Small intestine (tissue), 7 donors: ENCODE data around the gene TMEM120B. TPM values are rescaled to one million over a fixed set of nuclear protein-coding genes. Genes with fewer than 3 reads are reported as not detected.
A peak's percentile ranks its signal among the peaks of the same experiment; 100 is the strongest.

ENCODE experiments used
- DNase-seq, 2 donors: peaks; one replicate each; pipeline versions ENCODE4 v3.0.0 to v3.0.0-alpha.2; 2013
- FAIRE-seq: peaks from 2 replicates; lab custom pipeline; 2012; peaks lifted over from hg19 to GRCh38; lab: Jason Lieb, UNC
- H3K27ac ChIP-seq, 3 donors: one replicate each; pipeline ENCODE4 v1.5.1; 2013; ENCODE audit warnings: low read length in 2 of 3, mild to moderate bottlenecking in 2 of 3, control low read depth in 1 of 3, inconsistent platforms in 1 of 3, low read depth in 1 of 3, moderate library complexity in 1 of 3
- H3K27me3 ChIP-seq, 3 donors: one replicate each; pipeline ENCODE4 v1.6.1; 2013; ENCODE audit warnings: low read length in 3 of 3, inconsistent platforms in 1 of 3; ENCODE audit not compliant: control insufficient read depth in 3 of 3, insufficient read depth in 3 of 3
- H3K36me3 ChIP-seq, 3 donors: one replicate each; pipeline ENCODE4 v1.6.1; 2013; ENCODE audit warnings: low read length in 3 of 3, inconsistent platforms in 1 of 3, low read depth in 1 of 3, mild to moderate bottlenecking in 1 of 3, moderate library complexity in 1 of 3; ENCODE audit not compliant: control insufficient read depth in 3 of 3, insufficient read depth in 2 of 3
- H3K4me1 ChIP-seq, 3 donors: one replicate each; pipeline ENCODE4 v1.6.1; 2013; ENCODE audit warnings: low read length in 2 of 3, inconsistent platforms in 1 of 3, low read depth in 1 of 3, mild to moderate bottlenecking in 1 of 3, moderate library complexity in 1 of 3; ENCODE audit not compliant: control insufficient read depth in 3 of 3, insufficient read depth in 2 of 3
- H3K4me3 ChIP-seq, 3 donors: one replicate each; pipeline ENCODE4 v1.5.1; 2013; ENCODE audit warnings: low read length in 3 of 3, control low read depth in 1 of 3, inconsistent platforms in 1 of 3, low read depth in 1 of 3, mild to moderate bottlenecking in 1 of 3, moderate library complexity in 1 of 3
- H3K9me3 ChIP-seq, 2 donors: one replicate each; pipeline ENCODE4 v1.6.1; 2013; ENCODE audit warnings: low read depth in 1 of 2, low read length in 1 of 2; ENCODE audit not compliant: control insufficient read depth in 2 of 2, insufficient read depth in 1 of 2
- WGBS, 3 donors: extraction: QIAGEN DNeasy Blood & Tissue Kit; methylation state at CpG; one replicate each; pipeline ENCODE4 v1.1.7; 2013; 5-methylcytosine and 5-hydroxymethylcytosine counted together
- polyA plus RNA-seq, 4 donors: library from polyadenylated mRNA; stranded (reverse) in 3 of 4; unstranded in 1 of 4; fragments of 200-250 nt in 3 of 4; fragments of 120-200 nt in 1 of 4; gene quantifications; one replicate each; pipeline versions ENCODE4 v1.2.1 to v1.2.3, GENCODE V29; 2013
- donor health status: healthy with polysubstance abuse.
- donor health status: control.
- donor health status: control.
- donor health status: Bipolar disorder and iron deficiency.
- donor health status: healthy.

The TMEM120B gene
- polyA plus RNA-seq, 4 donors: 2.7 to 11.3 (median 3.6) TPM

DNA sequence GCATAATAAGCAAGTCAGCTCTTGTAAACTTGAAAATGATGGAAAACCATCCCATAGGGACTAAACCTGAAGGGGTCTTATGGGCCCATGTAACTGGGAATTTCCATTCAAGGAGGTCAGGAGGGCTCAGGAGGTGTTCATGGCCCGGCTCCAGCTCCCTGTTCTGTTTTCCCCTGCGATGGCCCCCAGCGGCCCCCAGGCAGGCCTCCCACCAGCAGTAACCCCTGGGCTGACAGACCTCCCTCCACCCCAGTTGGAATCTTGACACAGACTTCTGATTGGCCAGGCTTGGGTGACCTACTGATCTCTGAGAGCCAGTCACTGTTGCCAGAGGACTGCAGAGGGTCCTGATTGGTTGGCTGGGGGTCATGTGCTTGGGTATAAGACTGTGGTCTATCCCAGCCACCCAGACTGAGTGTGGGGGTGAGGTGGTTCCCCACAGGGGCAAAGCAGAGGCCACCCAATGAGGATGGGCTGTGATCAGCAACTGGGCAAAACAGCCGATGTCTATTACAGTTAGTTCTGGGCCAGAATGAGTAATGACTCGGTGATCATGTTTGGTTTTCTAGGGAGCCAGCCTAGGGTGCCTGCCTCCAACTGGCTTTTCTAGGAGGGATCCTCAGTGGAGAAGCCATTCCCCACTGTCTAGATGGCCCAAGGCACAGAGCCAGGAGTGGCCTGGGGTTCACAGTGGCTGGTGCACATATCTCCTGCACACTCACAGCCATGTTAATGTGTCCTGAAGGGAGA, 53.9 kb downstream of the TMEM120B start:
- H3K27ac ChIP-seq: no peak overlapping the region
- 91 to 98% (median 92%) methylated on average over 5 of the region's 5 CpGs for WGBS, 3 donors
- DNase-seq (no peak), FAIRE-seq (no peak)
- peaks cover 0 to 47% (median 0%) of the 10 kb centered on the region in 3 donors for H3K36me3 ChIP-seq
- no peaks in the 10 kb centered on the region for H3K27me3 ChIP-seq
- peaks cover 0 to 29% (median 3%) of the 10 kb centered on the region in 3 donors for H3K4me1 ChIP-seq
- H3K9me3 ChIP-seq: no peaks in the 10 kb centered on the region
- H3K4me3 ChIP-seq: no peak overlapping the region

DNA sequence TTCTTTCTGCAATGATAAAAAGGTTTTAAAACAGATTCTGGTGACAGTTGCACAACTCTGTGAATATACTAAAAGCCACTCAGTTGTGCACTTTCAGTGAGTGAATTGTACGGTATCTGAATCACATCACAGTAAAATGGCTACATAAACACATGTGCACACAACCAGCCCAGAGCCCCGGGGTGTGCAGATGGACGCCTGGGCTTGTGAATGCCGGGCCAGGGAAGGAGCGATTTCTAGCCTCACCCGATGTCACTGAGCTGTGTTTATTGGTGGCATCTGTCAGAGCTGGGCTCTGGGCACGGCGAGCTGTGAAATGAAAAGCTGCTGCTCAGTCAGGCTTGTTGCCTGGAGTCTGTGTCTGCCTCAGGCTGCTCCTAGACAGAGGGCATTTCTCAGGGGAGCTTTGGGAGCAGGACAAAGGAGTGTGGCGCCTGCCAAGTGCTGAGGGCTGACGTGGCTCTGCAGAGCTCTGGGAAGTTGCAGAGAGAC, 55.0 kb downstream of the TMEM120B start:
- WGBS, 3 donors: 70 to 86% (median 80%) methylated on average over 10 of the region's 10 CpGs
- no peaks in the 10 kb centered on the region for H3K27me3 ChIP-seq
- no peak overlapping the region for H3K4me3 ChIP-seq
- FAIRE-seq: no peak
- no peaks in the 10 kb centered on the region for H3K9me3 ChIP-seq
- H3K4me1 ChIP-seq: peaks cover 0 to 32% (median 3%) of the 10 kb centered on the region in 3 donors
- DNase-seq: no peak
- H3K36me3 ChIP-seq: peaks cover 0 to 43% (median 0%) of the 10 kb centered on the region in 3 donors
- H3K27ac ChIP-seq: no peak overlapping the region

DNA sequence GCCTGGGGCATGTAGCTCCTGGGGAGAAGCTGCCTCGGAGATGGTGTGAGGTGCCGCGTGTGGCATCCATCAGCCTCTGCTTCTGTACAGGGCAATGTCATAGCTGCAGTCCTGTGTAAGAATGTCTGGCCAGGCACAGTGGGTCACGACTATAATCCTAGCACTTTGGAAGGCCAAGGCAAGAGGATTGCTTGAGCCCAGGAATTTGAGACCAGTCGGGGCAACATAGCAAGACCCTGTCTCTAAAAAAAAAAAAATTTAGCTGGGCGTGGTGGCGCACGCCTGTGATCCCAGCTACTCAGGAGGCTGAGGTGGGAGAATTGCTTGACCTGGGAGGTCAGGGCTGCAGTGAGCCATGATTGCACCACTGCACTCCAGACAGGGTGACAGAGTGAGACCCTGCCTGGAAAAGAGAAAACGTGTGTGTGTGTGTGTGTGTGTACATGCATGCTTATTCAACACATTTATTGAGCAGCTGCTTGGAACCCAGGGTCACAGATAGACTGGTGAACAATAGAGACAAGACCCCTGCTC, 56.8 kb downstream of the TMEM120B start:
- Histone ChIP-seq H3K4me3 (no peak overlapping the region), H3K9me3 (no peaks in the 10 kb centered on the region), H3K36me3 (peaks cover 0 to 43% (median 0%) of the 10 kb centered on the region in 3 donors), H3K27me3 (no peaks in the 10 kb centered on the region), H3K27ac (peak overlapping the region in 2 of 3 donors; percentile 35 to 84), H3K4me1 (peaks cover 0 to 40% (median 3%) of the 10 kb centered on the region in 3 donors)
- FAIRE-seq (no peak), DNase-seq (no peak)
- WGBS, 3 donors: 88 to 93% (median 90%) methylated on average over 9 of the region's 9 CpGs

- DNase-seq (peak; percentile 91 to 96), FAIRE-seq (no peak)
- Histone ChIP-seq H3K4me3 (no peak overlapping the region), H3K4me1 (peaks cover 0 to 40% (median 3%) of the 10 kb centered on the region in 3 donors), H3K9me3 (no peaks in the 10 kb centered on the region), H3K27ac (peak overlapping the region; percentile 35 to 93 (median 84)), H3K36me3 (peaks cover 0 to 48% (median 0%) of the 10 kb centered on the region in 3 donors), H3K27me3 (no peaks in the 10 kb centered on the region)
- 19 to 63% (median 30%) methylated on average over 11 of the region's 11 CpGs for WGBS, 3 donors
These were observed 57.3 kb downstream of the TMEM120B start for GRCh38 chr12:121769831-121770301.

DNA sequence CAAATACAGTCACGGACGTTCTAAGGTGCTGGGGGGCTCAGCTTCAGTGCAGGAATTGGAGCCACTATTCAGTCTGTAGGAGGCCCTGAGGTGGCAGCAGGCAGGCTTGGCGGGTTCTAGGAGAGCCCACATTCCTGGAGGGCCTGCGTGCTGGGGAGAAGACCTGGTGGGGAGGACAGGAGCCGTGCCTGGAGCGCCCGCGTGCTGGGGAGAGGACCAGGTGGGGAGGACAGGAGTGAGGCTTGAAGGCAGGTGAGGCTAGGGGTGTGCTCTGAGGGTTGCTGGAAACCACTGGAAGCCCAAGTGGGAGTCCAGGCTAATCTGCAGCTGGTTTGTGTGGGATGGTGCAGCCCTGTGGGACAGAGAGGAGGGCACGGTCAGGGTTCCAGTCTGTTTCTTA, 57.8 kb downstream of the TMEM120B start:
- 69 to 73% (median 72%) methylated on average over 9 of the region's 9 CpGs for WGBS, 3 donors
- H3K4me1 ChIP-seq: peaks cover 0 to 40% (median 3%) of the 10 kb centered on the region in 3 donors
- no peaks in the 10 kb centered on the region for H3K27me3 ChIP-seq
- H3K27ac ChIP-seq: peak overlapping the region; percentile 3 to 93 (median 84)
- H3K36me3 ChIP-seq: peaks cover 0 to 48% (median 0%) of the 10 kb centered on the region in 3 donors
- DNase-seq (no peak), FAIRE-seq (no peak)
- no peaks in the 10 kb centered on the region for H3K9me3 ChIP-seq
- no peak overlapping the region for H3K4me3 ChIP-seq

DNA sequence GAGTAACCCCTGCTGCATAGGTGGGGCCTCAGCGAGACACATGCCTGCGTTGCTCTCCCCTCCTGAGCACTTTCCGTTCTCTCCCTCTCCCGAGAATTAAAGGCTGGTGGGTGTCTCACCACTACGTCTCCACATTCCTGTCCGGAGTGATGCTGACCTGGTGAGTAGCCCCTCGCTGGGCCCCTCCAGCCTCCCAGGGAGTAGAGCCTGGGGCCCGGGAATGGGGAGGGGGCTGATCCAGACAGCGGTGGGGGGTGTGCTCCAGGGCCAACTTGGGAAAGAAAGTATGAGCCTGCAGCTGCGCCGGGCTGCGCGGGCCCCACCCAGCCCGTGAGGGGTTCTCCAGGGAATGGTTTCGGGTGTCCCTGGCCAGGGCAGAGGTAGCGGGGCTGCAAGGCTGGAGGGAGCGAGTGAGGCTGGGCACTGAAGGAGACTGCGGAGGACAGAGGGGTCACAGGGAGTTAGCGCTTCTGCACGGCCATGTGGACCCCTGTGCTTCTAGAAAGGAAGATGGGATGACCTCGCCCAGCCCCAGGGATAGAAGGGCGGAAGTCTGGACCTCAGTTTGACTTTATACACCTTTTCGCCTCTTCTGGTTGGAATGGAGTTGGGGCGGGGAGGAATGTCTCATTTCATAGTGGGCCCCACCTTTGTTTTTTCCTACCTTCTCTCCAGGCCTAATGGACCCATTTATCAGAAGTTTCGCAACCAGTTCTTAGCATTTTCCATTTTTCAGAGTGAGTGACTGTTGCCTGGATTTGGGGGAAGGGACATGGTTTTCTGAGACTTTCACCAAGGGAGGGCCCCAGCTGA, 58.5 kb downstream of the TMEM120B start:
- H3K36me3 ChIP-seq: peaks cover 0 to 47% (median 0%) of the 10 kb centered on the region in 3 donors
- H3K4me1 ChIP-seq: peaks cover 0 to 40% (median 3%) of the 10 kb centered on the region in 3 donors
- WGBS, 3 donors: 85 to 95% (median 94%) methylated on average over 25 of the region's 25 CpGs
- no peak for FAIRE-seq
- no peaks in the 10 kb centered on the region for H3K9me3 ChIP-seq
- H3K4me3 ChIP-seq: no peak overlapping the region
- DNase-seq: no peak
- no peaks in the 10 kb centered on the region for H3K27me3 ChIP-seq
- peak overlapping the region in 1 of 3 donors; percentile 84 for H3K27ac ChIP-seq

DNA sequence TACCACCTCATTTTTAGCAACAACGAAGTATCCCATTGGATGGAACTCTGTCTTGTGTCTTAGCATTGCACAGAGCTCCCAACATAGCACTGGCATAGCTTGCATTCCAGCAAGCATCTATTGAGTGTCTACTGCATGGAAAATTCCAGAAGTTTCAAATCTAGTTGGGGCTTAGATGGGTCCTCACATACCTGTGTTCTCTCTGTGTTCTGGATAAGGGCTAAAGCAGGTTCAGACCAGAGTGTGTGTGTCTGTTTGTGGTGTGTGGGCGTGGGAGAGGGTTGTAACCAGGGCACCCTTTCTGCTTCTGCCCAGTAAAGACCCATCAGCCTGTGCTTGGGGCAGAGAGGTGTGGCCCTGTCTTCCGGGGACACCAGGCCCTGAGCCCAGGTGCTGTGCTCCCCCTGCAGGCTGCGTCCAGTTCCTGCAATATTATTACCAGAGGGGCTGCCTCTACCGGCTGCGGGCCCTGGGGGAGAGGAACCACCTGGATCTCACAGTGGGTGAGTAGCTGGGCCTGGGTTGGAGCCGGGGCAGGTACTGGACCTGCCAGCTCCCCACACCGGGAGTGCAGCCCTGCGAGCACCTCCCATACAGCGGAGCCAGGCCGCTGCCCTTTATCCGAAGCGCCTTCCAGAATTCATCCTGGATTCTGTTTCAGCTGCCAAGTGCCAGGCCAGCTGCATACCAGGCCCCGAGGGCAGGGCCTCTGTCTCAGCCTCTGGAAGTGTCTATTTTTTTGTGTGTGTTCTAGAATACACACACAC, 60.6 kb downstream of the TMEM120B start:
- no peaks in the 10 kb centered on the region for H3K9me3 ChIP-seq
- no peaks in the 10 kb centered on the region for H3K27me3 ChIP-seq
- peaks cover 0 to 46% (median 0%) of the 10 kb centered on the region in 3 donors for H3K36me3 ChIP-seq
- 27 to 44% (median 32%) methylated on average over 14 of the region's 14 CpGs for WGBS, 3 donors
- no peak overlapping the region for H3K4me3 ChIP-seq
- DNase-seq (peak; percentile 83 to 86), FAIRE-seq (no peak)
- H3K4me1 ChIP-seq: peaks cover 0 to 43% (median 3%) of the 10 kb centered on the region in 3 donors
- peak overlapping the region in 1 of 3 donors; percentile 24 for H3K27ac ChIP-seq
